ENCODE data around the gene UVSSA. TPM values are rescaled to one million over a fixed set of nuclear protein-coding genes. Genes with fewer than 3 reads are reported as not detected.

UVSSA gene
- total and polyA plus RNA-seq, 9 donors = 3.8 to 24.7 (median 15.6) TPM

DNA sequence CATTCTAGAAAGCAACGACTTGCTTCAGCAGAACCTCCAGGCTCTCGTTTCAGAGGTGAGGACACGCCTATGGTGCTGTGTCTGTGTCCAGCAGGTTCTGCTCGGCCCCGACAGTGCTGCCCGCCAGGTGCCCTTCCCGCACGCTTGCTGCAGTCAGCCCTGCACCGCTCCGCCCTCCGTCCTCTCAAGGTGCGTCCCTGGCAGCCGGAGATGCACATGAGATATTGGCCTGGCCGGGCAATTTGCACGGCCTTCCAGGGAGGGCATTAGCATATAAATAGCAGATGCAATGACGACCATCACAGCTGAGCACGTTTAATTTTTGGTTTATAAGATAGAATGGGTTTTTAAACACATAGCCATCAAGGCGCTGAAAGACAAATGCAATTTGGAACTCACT is 14.4 kb downstream of the UVSSA start:
- H3K36me3 ChIP-seq = no peaks in the 10 kb centered on the region
- intact Hi-C loops (cut with DNase I) = no loop called here
- H3K4me3 ChIP-seq = no peak overlapping the region
- peaks cover 9% of the 10 kb centered on the region for H3K4me1 ChIP-seq (ENCODE audit: insufficient read depth)
- TF ChIP-seq EP300 (IDR thresholded peaks at IDR 0.05) (no peak), POLR2A (IDR thresholded peaks at IDR 0.05) (no peak), CTCF (IDR thresholded peaks at IDR 0.05) (no peak)
- H3K27me3 ChIP-seq = no peaks in the 10 kb centered on the region
- DNase-seq = no peak
- no peak overlapping the region for H3K27ac ChIP-seq
- no peaks in the 10 kb centered on the region for H3K9me3 ChIP-seq
- 89 to 92% (median 92%) methylated on average over 18 of the region's 18 CpGs for WGBS, 3 donors

DNA sequence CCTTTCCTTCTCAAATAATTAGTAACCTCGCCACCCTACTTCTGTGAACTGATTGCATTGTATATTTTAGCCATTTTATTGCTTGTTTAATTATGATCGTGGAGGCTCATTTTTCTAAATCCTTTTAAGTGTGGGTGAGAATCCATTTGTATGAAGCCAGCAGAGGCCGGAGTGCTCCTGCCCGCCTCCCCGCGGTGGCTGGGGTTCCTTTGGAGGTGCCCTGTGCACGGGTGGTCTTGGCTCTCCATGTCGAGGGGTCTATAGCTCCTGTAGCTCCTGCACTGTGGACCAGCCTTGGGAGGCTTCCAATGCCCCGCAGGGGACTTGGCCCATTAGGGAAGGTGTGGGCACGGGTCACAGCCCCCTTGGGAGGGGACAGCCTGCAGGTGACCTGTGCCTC is 15.0 kb downstream of the UVSSA start:
- Histone ChIP-seq H3K27me3 (no peaks in the 10 kb centered on the region), H3K9me3 (no peaks in the 10 kb centered on the region), H3K36me3 (no peaks in the 10 kb centered on the region), H3K4me1 (ENCODE audit: insufficient read depth) (peaks cover 9% of the 10 kb centered on the region), H3K27ac (no peak overlapping the region), H3K4me3 (no peak overlapping the region)
- no peak for DNase-seq
- intact Hi-C loops (cut with DNase I) = no loop called here
- 86 to 91% (median 88%) methylated on average over 10 of the region's 10 CpGs for WGBS, 3 donors
- TF ChIP-seq POLR2A (IDR thresholded peaks at IDR 0.05) = no peak
- no peak for TF ChIP-seq CTCF (IDR thresholded peaks at IDR 0.05)
- no peak for TF ChIP-seq EP300 (IDR thresholded peaks at IDR 0.05)

DNA sequence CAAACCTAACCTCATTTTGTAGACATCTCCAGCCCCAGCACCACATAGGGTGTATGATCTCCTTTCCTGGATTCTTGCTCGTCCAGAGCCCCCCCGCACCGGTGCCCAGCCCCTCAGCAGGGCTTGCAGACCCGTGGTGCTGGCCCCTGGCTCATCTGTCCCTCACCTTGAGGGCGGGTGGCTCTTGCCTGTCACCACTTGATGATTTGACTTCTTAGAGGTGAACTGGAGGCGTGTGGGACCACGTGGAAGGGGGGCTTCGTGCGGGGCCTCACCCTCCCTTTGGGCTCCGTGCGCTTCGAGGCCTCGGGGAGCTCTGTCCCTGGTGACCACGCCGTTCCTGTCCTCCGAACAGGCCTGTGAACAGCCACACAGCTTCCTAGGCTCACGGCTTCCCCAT is 15.5 kb downstream of the UVSSA start:
- H3K9me3 ChIP-seq = no peaks in the 10 kb centered on the region
- no peak for DNase-seq
- no peaks in the 10 kb centered on the region for H3K27me3 ChIP-seq
- H3K4me3 ChIP-seq = no peak overlapping the region
- intact Hi-C loops (cut with DNase I) = no loop called here
- peaks cover 9% of the 10 kb centered on the region for H3K4me1 ChIP-seq (ENCODE audit: insufficient read depth)
- no peaks in the 10 kb centered on the region for H3K36me3 ChIP-seq
- no peak for TF ChIP-seq CTCF (IDR thresholded peaks at IDR 0.05)
- no peak for TF ChIP-seq POLR2A (IDR thresholded peaks at IDR 0.05)
- no peak for TF ChIP-seq EP300 (IDR thresholded peaks at IDR 0.05)
- WGBS, 3 donors = 89 to 92% (median 90%) methylated on average over 17 of the region's 17 CpGs
- no peak overlapping the region for H3K27ac ChIP-seq

GRCh38 chr4:1363513-1363912 is 16.5 kb downstream of the UVSSA start:
- 73 to 76% (median 75%) methylated on average over 11 of the region's 11 CpGs for WGBS, 3 donors
- no peak overlapping the region for H3K4me3 ChIP-seq

More at GRCh38 chr4:1363513-1363912, 16.5 kb downstream of the UVSSA start:
- TF ChIP-seq CTCF (IDR thresholded peaks at IDR 0.05) (no peak), POLR2A (IDR thresholded peaks at IDR 0.05) (no peak), EP300 (IDR thresholded peaks at IDR 0.05) (no peak)
- H3K36me3 ChIP-seq = no peaks in the 10 kb centered on the region
- no peak overlapping the region for H3K27ac ChIP-seq
- H3K9me3 ChIP-seq = no peaks in the 10 kb centered on the region
- intact Hi-C loops (cut with DNase I) = no loop called here
- peaks cover 9% of the 10 kb centered on the region for H3K4me1 ChIP-seq (ENCODE audit: insufficient read depth)
- no peaks in the 10 kb centered on the region for H3K27me3 ChIP-seq
- DNase-seq = no peak

Data from ovary (tissue), 9 donors.